ENCODE measurements around the gene SRF. TPM values are rescaled to one million over a fixed set of nuclear protein-coding genes. Genes with fewer than 3 reads are reported as not detected.
"Not testable (repeated sequence)": the region's sequence is repeated elsewhere in the genome, so short reads cannot be mapped to it uniquely, and the experiment has no call there.

SRF gene
- total RNA-seq, 1 experiment from 2014 or later: 32.1 TPM

DNA sequence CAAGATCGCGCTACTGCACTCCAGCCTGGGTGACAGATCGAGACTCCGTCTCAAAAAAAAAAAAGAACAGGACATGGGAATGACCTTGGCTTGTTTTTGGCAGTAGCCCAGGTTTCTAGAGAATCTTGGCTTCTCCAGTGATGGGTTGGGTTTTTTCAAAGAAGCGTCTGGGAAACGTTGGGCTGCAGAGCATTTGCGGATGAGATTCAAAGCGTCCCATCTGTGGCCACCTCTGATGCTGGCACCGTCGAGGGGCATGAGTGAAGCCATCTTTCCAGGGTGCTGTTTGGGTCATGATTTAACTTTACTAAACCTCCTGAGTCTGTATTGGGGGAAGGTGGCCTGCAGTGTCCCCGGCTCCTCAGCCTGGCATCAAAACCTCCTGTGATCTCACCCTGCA, 43.2 kb upstream of the SRF start:
- H3K9me3 Mint-ChIP-seq (ENCODE audit: unreplicated experiment): no peaks in the 10 kb centered on the region
- no peaks in the 10 kb centered on the region for H3K27me3 Mint-ChIP-seq (ENCODE audit: insufficient read depth, unreplicated experiment)
- DNase-seq (ENCODE audit: unreplicated experiment): no peak
- no peak for TF ChIP-seq CTCF (IDR thresholded peaks at IDR 0.05; ENCODE audit: unreplicated experiment)
- no peak overlapping the region for H3K4me3 Mint-ChIP-seq (ENCODE audit: unreplicated experiment)
- H3K4me1 Mint-ChIP-seq (ENCODE audit: insufficient read depth, unreplicated experiment): peaks cover 29% of the 10 kb centered on the region
- H3K36me3 Mint-ChIP-seq (ENCODE audit: insufficient read depth, unreplicated experiment): peaks cover 5% of the 10 kb centered on the region
- intact Hi-C loops (cut with micrococcal nuclease): no loop called here
- POLR2A ChIA-PET: no interaction called here
- no peak overlapping the region for H3K27ac Mint-ChIP-seq (ENCODE audit: low read depth, unreplicated experiment)
- BruUV-seq (replicated peaks): no TSS peak
- CTCF ChIA-PET: interaction anchor here (0.6 to 2.3 kb wide), 3 partner anchors 15 to 895 kb away, joined by 3 to 18 read pairs (median 3); no protein-coding TSS in a partner anchor

DNA sequence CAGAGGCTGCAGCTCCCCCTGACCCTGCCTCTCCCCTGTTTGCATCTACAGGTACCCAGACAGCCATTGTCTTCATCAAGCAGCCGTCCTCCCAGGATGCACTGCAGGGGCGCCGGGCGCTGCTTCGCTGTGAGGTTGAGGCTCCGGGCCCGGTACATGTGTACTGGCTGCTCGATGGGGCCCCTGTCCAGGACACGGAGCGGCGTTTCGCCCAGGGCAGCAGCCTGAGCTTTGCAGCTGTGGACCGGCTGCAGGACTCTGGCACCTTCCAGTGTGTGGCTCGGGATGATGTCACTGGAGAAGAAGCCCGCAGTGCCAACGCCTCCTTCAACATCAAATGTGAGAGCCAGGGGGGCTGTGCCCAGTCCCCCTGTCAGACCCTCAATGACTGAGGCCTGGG, 42.1 kb upstream of the SRF start:
- Mint-ChIP-seq H3K27ac (ENCODE audit: low read depth, unreplicated experiment) (no peak overlapping the region), H3K36me3 (ENCODE audit: insufficient read depth, unreplicated experiment) (peaks cover 5% of the 10 kb centered on the region), H3K27me3 (ENCODE audit: insufficient read depth, unreplicated experiment) (no peaks in the 10 kb centered on the region), H3K9me3 (ENCODE audit: unreplicated experiment) (no peaks in the 10 kb centered on the region), H3K4me3 (ENCODE audit: unreplicated experiment) (no peak overlapping the region), H3K4me1 (ENCODE audit: insufficient read depth, unreplicated experiment) (peaks cover 24% of the 10 kb centered on the region)
- ChIA-PET POLR2A (interaction anchor here (0.6 to 1.7 kb wide), 2 partner anchors 52 to 70 kb away, joined by 3 to 7 read pairs; partner anchors contain the start of genes KLC4, MRPL2 and PTK7), CTCF (interaction anchor here (0.6 to 2.3 kb wide), 5 partner anchors 14 to 218 kb away, joined by 3 to 18 read pairs (median 4); partner anchors contain the start of genes KLC4 and MRPL2)
- no peak for DNase-seq (ENCODE audit: unreplicated experiment)
- TF ChIP-seq CTCF (IDR thresholded peaks at IDR 0.05; ENCODE audit: unreplicated experiment): no peak
- intact Hi-C loops (cut with micrococcal nuclease): loop anchor here (1.0 kb wide), 1 partner anchor 228 kb away; no protein-coding TSS in a partner anchor
- no TSS peak for BruUV-seq (replicated peaks)

DNA sequence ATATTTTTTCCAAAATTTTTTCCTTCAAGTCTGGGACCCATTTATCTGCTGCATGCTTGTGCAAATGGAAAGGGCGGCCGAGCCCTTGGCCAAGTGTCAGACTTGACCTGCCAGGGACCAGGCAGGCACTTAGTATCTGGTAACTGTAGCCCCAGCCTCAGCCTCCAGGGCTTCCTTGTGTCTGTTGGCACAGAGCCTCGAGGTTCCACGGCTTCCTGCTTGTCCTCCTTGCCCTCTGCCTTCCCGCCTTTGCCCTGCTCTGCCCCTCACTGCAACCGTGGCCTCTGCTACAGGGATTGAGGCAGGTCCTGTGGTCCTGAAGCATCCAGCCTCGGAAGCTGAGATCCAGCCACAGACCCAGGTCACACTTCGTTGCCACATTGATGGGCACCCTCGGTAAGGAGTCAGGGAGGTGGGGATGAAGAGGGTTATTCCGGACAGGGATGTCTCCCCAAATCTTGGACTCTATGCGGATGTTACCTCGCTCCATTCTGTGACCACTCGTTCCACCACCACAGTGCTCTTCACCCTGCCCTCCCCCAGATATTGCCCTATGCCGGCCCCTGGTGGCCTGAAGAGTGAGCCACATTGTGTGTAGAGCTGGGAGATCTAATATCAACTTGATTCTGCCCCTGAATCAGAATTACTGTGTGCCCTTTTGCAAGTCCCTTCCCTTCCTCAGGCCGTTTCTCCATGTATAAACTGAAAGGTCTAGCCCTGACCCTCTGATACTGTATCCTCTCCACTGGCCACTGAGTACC, 41.5 kb upstream of the SRF start:
- CTCF ChIA-PET: interaction anchor here (0.6 to 2.3 kb wide), 9 partner anchors 14 to 219 kb away, joined by 3 to 18 read pairs (median 4); partner anchors contain the start of genes KLC4 and MRPL2
- DNase-seq (ENCODE audit: unreplicated experiment): peak; percentile 65
- Mint-ChIP-seq H3K36me3 (ENCODE audit: insufficient read depth, unreplicated experiment) (peaks cover 5% of the 10 kb centered on the region), H3K4me3 (ENCODE audit: unreplicated experiment) (no peak overlapping the region), H3K27ac (ENCODE audit: low read depth, unreplicated experiment) (peak overlapping the region; percentile 57), H3K4me1 (ENCODE audit: insufficient read depth, unreplicated experiment) (peaks cover 24% of the 10 kb centered on the region), H3K9me3 (ENCODE audit: unreplicated experiment) (no peaks in the 10 kb centered on the region), H3K27me3 (ENCODE audit: insufficient read depth, unreplicated experiment) (no peaks in the 10 kb centered on the region)
- POLR2A ChIA-PET: interaction anchor here (0.6 to 1.7 kb wide), 2 partner anchors 53 to 200 kb away, joined by 4 to 7 read pairs; partner anchors contain the start of genes CNPY3 and PTK7
- no TSS peak for BruUV-seq (replicated peaks)
- peak; percentile 68 for TF ChIP-seq CTCF (IDR thresholded peaks at IDR 0.05; ENCODE audit: unreplicated experiment)
- intact Hi-C loops (cut with micrococcal nuclease): loop anchor here (1.0 kb wide), 2 partner anchors 59 to 228 kb away; no protein-coding TSS in a partner anchor

DNA sequence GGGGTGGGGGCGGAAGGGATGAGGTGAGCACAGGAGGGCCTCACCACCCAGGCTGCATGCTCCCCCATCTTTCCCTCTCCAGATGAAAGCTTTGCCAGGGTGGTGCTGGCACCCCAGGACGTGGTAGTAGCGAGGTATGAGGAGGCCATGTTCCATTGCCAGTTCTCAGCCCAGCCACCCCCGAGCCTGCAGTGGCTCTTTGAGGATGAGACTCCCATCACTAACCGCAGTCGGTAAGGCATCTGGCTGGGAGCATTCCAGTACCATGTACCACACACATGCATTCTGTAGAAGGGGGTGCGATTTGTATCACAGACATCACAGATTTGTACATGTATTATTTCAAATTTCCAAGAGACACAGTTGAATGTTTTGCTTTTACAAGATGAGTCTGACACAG, 40.6 kb upstream of the SRF start:
- no peak for TF ChIP-seq CTCF (IDR thresholded peaks at IDR 0.05; ENCODE audit: unreplicated experiment)
- Mint-ChIP-seq H3K4me3 (ENCODE audit: unreplicated experiment) (no peak overlapping the region), H3K9me3 (ENCODE audit: unreplicated experiment) (no peaks in the 10 kb centered on the region), H3K4me1 (ENCODE audit: insufficient read depth, unreplicated experiment) (peaks cover 23% of the 10 kb centered on the region), H3K36me3 (ENCODE audit: insufficient read depth, unreplicated experiment) (peaks cover 5% of the 10 kb centered on the region), H3K27me3 (ENCODE audit: insufficient read depth, unreplicated experiment) (no peaks in the 10 kb centered on the region), H3K27ac (ENCODE audit: low read depth, unreplicated experiment) (peak overlapping the region; percentile 57)
- ChIA-PET POLR2A (interaction anchor here (0.5 to 1.7 kb wide), 3 partner anchors 40 to 201 kb away, joined by 3 to 7 read pairs (median 4); partner anchors contain the start of genes CNPY3 and PTK7), CTCF (interaction anchor here (0.8 to 2.0 kb wide), 6 partner anchors 33 to 70 kb away, joined by 3 to 9 read pairs (median 4); partner anchors contain the start of genes KLC4 and MRPL2)
- intact Hi-C loops (cut with micrococcal nuclease): loop anchor here (1.0 kb wide), 1 partner anchor 60 kb away; no protein-coding TSS in a partner anchor
- no TSS peak for BruUV-seq (replicated peaks)
- DNase-seq (ENCODE audit: unreplicated experiment): no peak

DNA sequence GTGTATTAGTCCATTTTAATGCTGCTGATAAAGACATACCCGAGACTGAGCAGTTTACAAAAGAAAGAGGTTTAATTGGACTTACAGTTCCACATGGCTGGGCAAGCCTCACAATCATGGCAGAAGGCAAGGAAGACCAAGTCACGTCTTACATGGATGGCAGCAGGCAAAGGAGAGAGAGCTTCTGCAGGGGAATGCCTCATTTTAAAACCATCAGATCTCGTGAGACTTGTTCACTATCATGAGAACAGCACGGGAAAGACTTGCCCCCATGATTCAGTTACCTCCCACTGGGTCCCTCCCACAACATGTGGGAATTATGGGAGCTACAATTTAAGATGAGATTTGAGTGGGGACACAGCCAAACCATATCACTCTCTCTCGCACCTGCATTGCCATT, 39.7 kb upstream of the SRF start:
- H3K4me3 Mint-ChIP-seq (ENCODE audit: unreplicated experiment); H3K36me3 Mint-ChIP-seq (ENCODE audit: insufficient read depth, unreplicated experiment); BruUV-seq (replicated peaks); H3K27me3 Mint-ChIP-seq (ENCODE audit: insufficient read depth, unreplicated experiment); intact Hi-C loops (cut with micrococcal nuclease); H3K27ac Mint-ChIP-seq (ENCODE audit: low read depth, unreplicated experiment); DNase-seq (ENCODE audit: unreplicated experiment); H3K9me3 Mint-ChIP-seq (ENCODE audit: unreplicated experiment); POLR2A ChIA-PET: not testable (repeated sequence)
- peaks cover 13% of the 10 kb centered on the region for H3K4me1 Mint-ChIP-seq (ENCODE audit: insufficient read depth, unreplicated experiment)
- CTCF ChIA-PET: interaction anchor here (0.9 kb wide), 1 partner anchor 13 kb away, joined by 3 read pairs; no protein-coding TSS in a partner anchor
